Heart right ventricle (tissue), 16 donors: ENCODE measurements around the gene NID2. TPM values are rescaled to one million over a fixed set of nuclear protein-coding genes. Genes with fewer than 3 reads are reported as not detected.
A peak's percentile ranks its signal among the peaks of the same experiment; 100 is the strongest.

ENCODE experiments used
- ATAC-seq, 8 donors: fragments of 200-7000 bp; cut with Tn5 transposase; one replicate each; pipeline ENCODE4 v1.9.1; 2020; ENCODE audit warnings: mild to moderate bottlenecking in 8 of 8, moderate library complexity in 8 of 8, moderate number of reproducible peaks in 1 of 8
- DNase-seq, 2 donors: peaks; one replicate each; pipeline ENCODE4 v3.0.0-alpha.2; 2020
- H3K27ac ChIP-seq, 10 donors: fragments of 200-600 bp; sonication (generic) in 2 of 10; one replicate each; pipeline versions ENCODE4 v1.5.0 to v1.8.0; 2020 to 2022; ENCODE audit warnings: mild to moderate bottlenecking in 3 of 10
- H3K27me3 ChIP-seq, 7 donors: fragments of 200-600 bp; one replicate each; pipeline ENCODE4 v1.8.0; 2021 to 2022; ENCODE audit warnings: mild to moderate bottlenecking in 2 of 7
- H3K36me3 ChIP-seq, 9 donors: fragments of 200-600 bp; sonication (generic) in 1 of 9; one replicate each; pipeline versions ENCODE4 v1.5.0 to v1.8.0; 2020 to 2022; ENCODE audit warnings: mild to moderate bottlenecking in 2 of 9
- H3K4me1 ChIP-seq, 9 donors: fragments of 200-600 bp; sonication (generic) in 1 of 9; one replicate each; pipeline versions ENCODE4 v1.5.0 to v1.8.0; 2020 to 2022; ENCODE audit warnings: mild to moderate bottlenecking in 4 of 9
- H3K4me3 ChIP-seq, 10 donors: fragments of 200-600 bp; sonication (generic) in 2 of 10; one replicate each; pipeline versions ENCODE4 v1.5.0 to v1.8.0; 2020 to 2022; ENCODE audit warnings: mild to moderate bottlenecking in 7 of 10, moderate library complexity in 2 of 10
- H3K9me3 ChIP-seq, 11 donors: fragments of 200-600 bp in 10 of 11; sonication (generic) in 2 of 11; one replicate each; pipeline versions ENCODE4 v1.5.0 to v1.8.0; 2013 to 2022; ENCODE audit warnings: mild to moderate bottlenecking in 2 of 11, control low read depth in 1 of 11, moderate library complexity in 1 of 11
- WGBS, 2 donors: extraction: QIAGEN DNeasy Blood & Tissue Kit; methylation state at CpG; one replicate each; pipeline ENCODE4 v1.1.7; 2013; ENCODE audit warnings: inconsistent platforms in 1 of 2; 5-methylcytosine and 5-hydroxymethylcytosine counted together
- intact Hi-C, 10 donors: fragments of 100-400 bp; cut with DNase I; formaldehyde crosslinking; loops; one replicate each; pipeline versions ENCODE4 v1.11.1 to v1.14.2; 2022
- polyA plus RNA-seq, 2 donors: library from polyadenylated mRNA; stranded (reverse); fragments of 200-250 nt; gene quantifications; one replicate each; pipeline ENCODE4 v1.2.3, GENCODE V29; 2013
- total RNA-seq, 10 donors: library from RNA; stranded (reverse); fragmentation: NEBNext Ultra II Directional in 3 of 10; extraction: Animal tissue kit (Norgen Biotek cat#: 25700) in 3 of 10; gene quantifications; one replicate each; pipeline versions ENCODE4 v1.2.1 to v1.2.4, GENCODE V29; 2021 to 2023
- TF ChIP-seq, protein P1 (sequence below), 9 donors: fragments of 200-600 bp; sonication (generic) in 2 of 9; IDR thresholded peaks; one replicate each; pipeline versions ENCODE4 v1.5.0 to v1.8.0; 2021 to 2022; ENCODE audit warnings: antibody characterized with exemption in 9 of 9, mild to moderate bottlenecking in 5 of 9, moderate library complexity in 1 of 9
- donor health status: Arrhythmogenic right ventricular cardiomyopathy.
- donor health status: ischemic (EF 13 %, LVEDD 7.1; RV severe dilation, severe dysfunction).
- donor health status: healthy with polysubstance abuse.
- donor health status: DM: no; HTN: yes; CAD: no.
- donor health status: DM: no; HTN: no; CAD: no.
- donor health status: ischemic (EF 25% LVEDD 6.9; RV normal size, moderate dysfunction).
- donor health status: ischemic (EF 25% LVEDD 5.7; RV mildly dilated, moderate dysfunction).
- donor health status: healthy.
- donor health status: DM: yes; HTN: yes; CAD: no.
- donor health status: Ischemic cardiomyopathy.
- donor health status: ischemic (EF 35%, LVEDD 5.7; RV mildly dilated, moderate dysfunction).
- donor health status: nonischemic (EF 11% LVEDD 7.7; RV severe dilation, severe dysfunction).
- donor health status: DM: yes; HTN: yes; CAD: no.
- donor health status: PGD.
- donor health status: ischemic (EF 29% LVEDD 5.4; RV normal size, mild dysfunction).
- donor health status: nonischemic (EF 23%, LVEDD 6.1; RV moderate dilation, normal function).

Gene NID2
- total and polyA plus RNA-seq, 12 donors = 15.1 to 66.0 (median 36.5) TPM

DNA sequence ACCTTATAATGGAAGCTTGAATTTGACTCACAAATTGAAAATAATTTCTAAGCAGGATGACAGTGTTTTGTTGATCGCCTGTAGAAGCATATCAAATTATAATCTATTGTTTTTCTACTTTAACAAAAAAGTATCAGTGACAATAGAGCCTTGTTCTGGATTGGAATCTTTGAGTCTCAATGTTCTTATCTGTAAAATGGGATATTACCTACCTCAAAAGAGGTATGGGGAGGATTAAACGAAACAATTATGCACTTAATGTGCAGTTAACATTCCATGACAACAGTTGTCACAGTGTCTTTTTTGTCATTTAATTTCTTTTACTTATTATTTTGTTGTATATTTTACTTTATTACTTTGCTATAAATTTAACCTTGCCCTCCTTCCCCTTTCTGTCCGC, 78.4 kb downstream of the NID2 start:
- peaks cover 0 to 62% (median 53%) of the 10 kb centered on the region in 9 donors for H3K4me1 ChIP-seq
- no peaks in the 10 kb centered on the region for H3K27me3 ChIP-seq
- DNase-seq (no peak), ATAC-seq (no peak)
- H3K27ac ChIP-seq = peak overlapping the region in 4 of 10 donors; percentile 90 to 96 (median 92)
- TF ChIP-seq, protein P1, sequence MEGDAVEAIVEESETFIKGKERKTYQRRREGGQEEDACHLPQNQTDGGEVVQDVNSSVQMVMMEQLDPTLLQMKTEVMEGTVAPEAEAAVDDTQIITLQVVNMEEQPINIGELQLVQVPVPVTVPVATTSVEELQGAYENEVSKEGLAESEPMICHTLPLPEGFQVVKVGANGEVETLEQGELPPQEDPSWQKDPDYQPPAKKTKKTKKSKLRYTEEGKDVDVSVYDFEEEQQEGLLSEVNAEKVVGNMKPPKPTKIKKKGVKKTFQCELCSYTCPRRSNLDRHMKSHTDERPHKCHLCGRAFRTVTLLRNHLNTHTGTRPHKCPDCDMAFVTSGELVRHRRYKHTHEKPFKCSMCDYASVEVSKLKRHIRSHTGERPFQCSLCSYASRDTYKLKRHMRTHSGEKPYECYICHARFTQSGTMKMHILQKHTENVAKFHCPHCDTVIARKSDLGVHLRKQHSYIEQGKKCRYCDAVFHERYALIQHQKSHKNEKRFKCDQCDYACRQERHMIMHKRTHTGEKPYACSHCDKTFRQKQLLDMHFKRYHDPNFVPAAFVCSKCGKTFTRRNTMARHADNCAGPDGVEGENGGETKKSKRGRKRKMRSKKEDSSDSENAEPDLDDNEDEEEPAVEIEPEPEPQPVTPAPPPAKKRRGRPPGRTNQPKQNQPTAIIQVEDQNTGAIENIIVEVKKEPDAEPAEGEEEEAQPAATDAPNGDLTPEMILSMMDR (IDR thresholded peaks at IDR 0.05) = no peak
- intact Hi-C loops = loop anchor here in 4 of 10 donors (5.0 to 10.0 kb wide), 4 partner anchors 74 to 284 kb away; partner anchors contain the start of genes NID2 (in 1 of the 4) and PTGDR (in 1 of the 4)
- no peaks in the 10 kb centered on the region for H3K9me3 ChIP-seq
- H3K4me3 ChIP-seq = peak overlapping the region in 8 of 10 donors; percentile 80 to 96 (median 93)
- peaks cover 0 to 48% (median 6%) of the 10 kb centered on the region in 9 donors for H3K36me3 ChIP-seq
- WGBS, 2 donors = 72 to 73% methylated on average over 3 of the region's 3 CpGs

DNA sequence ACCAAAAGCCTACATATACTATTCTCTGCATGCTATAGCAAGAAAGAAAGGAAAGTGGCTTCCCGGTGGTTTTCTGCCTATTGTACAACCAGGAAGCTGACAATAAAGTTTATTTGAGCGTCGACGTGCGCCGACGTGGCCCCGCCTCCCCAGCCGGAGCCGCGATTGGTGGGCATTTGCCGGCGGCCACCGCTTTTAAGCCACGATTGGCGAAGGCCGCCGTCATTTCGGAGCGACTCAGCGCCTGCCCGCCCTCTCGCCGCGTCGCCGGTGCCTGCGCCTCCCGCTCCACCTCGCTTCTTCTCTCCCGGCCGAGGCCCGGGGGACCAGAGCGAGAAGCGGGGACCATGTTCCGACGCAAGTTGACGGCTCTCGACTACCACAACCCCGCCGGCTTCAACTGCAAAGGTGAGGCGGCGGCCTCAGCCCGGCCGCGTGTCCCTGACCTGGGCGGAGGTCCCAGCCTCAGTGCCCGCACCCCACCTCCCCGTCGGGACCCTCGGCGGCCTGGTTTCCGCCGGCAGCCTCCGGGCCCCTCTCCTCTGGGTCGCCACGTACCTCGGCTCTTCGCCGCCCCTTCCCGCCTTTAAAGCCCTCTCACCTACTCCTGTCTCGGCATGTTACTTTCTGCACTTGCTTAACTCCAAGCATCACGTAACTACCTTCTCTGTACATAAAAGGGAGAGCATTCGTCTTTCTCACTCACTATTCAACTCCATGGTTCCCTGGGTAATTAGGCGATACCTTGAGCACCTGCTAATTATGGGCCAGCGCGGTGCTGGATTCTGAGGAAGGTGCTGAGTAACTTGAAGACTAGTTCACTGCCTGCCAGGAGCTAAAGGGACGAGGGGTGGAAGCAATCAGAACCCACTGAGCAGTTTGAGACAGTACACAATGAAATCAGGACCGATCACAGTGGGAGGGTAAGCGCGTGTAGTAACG, 79.3 kb downstream of the NID2 start, which contains the start of gene RTRAF:
RTRAF (plus strand) TSS at position 254 of the 942 bp plus-strand sequence; CDS start at position 348, 94 bp downstream.
- ATAC-seq (peak; percentile 98 to 100 (median 99)), DNase-seq (peak; percentile 95)
- Histone ChIP-seq H3K27ac (peak within 1 kb of the TSS; percentile 82 to 96 (median 91)), H3K9me3 (no peaks in the 10 kb centered on the region), H3K27me3 (no peaks in the 10 kb centered on the region), H3K4me1 (peaks cover 0 to 53% (median 46%) of the 10 kb centered on the region in 9 donors), H3K4me3 (peak within 1 kb of the TSS; percentile 80 to 96 (median 93)), H3K36me3 (peaks cover 0 to 38% (median 6%) of the 10 kb centered on the region in 9 donors)
- intact Hi-C loops = loop anchor here in 5 of 10 donors (2.0 to 10.0 kb wide), 7 partner anchors 75 to 707 kb away; partner anchors contain the start of genes NID2 (in 1 of the 5) and PTGDR (in 1 of the 5)
- TF ChIP-seq, protein P1 (IDR thresholded peaks at IDR 0.05) = no peak
- WGBS, 2 donors = 0% methylated on average over 69 to 72 of the region's 72 CpGs

DNA sequence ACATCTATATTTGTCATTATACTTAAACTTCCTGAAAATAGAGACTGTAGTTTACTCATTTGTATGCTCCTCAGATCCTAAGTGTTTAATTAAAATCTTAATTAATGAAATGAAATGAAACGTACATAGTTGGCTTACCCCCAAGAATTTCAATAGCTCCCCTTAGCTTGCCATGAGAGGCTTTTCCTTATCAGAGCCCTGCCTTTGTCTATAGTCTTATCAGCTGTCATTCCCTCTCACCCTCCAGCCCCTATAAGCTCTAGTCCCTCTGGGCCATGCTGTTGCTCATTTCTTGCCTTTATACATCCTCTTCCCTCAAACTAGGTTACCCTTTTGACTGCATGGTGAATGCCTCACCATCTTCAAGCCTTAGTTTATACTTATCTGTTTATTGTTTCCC, 80.6 kb downstream of the NID2 start:
- H3K27ac ChIP-seq = no peak overlapping the region
- 42 to 49% methylated on average over 1 of the region's 1 CpG for WGBS, 2 donors
- H3K4me3 ChIP-seq = peak overlapping the region in 2 of 10 donors; percentile 80 to 93
- H3K27me3 ChIP-seq = no peaks in the 10 kb centered on the region
- peaks cover 0 to 25% (median 6%) of the 10 kb centered on the region in 9 donors for H3K36me3 ChIP-seq
- intact Hi-C loops = loop anchor here in 2 of 10 donors (2.0 to 10.0 kb wide), 3 partner anchors 333 to 706 kb away; no protein-coding TSS in a partner anchor
- peaks cover 0 to 4% (median 0%) of the 10 kb centered on the region in 11 donors for H3K9me3 ChIP-seq
- ATAC-seq (no peak), DNase-seq (no peak)
- TF ChIP-seq, protein P1 (IDR thresholded peaks at IDR 0.05) = no peak
- peaks cover 0 to 40% (median 36%) of the 10 kb centered on the region in 9 donors for H3K4me1 ChIP-seq

DNA sequence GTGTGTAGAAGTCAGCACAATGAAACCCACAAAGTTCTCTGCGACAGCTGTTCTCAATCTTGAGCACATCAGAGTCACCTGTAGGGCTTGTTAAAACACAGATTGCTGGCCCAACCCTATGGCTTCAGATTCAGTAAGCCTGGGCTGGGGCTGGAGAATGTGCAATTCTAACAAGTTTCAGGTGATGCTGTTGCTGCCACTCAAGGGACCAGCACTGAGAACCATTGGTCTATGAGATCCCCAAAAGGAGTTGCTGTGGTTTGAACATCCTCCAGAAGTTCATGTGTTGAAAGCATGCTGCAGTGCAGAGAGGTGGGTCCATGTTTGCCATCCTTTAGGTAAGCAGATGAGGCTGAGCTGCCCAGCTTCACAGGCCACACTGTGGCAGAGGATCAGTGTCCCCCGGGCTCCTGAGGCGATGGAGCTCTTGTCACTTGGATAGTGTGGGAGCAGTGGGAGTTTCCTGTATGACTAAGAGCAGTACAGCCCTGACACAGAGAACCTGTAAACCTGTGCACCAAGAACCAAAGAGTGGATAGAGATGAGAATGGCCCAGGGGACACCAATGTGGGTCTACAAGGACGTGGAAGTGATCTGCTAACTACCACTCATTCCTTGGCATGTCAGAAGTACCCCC, 87.5 kb downstream of the NID2 start:
- Histone ChIP-seq H3K9me3 (peaks cover 0 to 4% (median 0%) of the 10 kb centered on the region in 11 donors), H3K27me3 (no peaks in the 10 kb centered on the region), H3K4me3 (no peak overlapping the region), H3K4me1 (peaks cover 0 to 17% (median 0%) of the 10 kb centered on the region in 9 donors), H3K27ac (no peak overlapping the region), H3K36me3 (no peaks in the 10 kb centered on the region)
- TF ChIP-seq, protein P1 (IDR thresholded peaks at IDR 0.05) = no peak
- ATAC-seq = no peak
- DNase-seq = no peak
- intact Hi-C loops = loop anchor here in 1 of 10 donors (10.0 kb wide), 1 partner anchor 697 kb away; no protein-coding TSS in a partner anchor
- 88 to 95% methylated on average over 4 of the region's 4 CpGs for WGBS, 2 donors
